Epithelial cell of prostate (primary cell): ENCODE data around the gene MCOLN2.
"Not testable (repeated sequence)": the region's sequence is repeated elsewhere in the genome, so short reads cannot be mapped to it uniquely, and the experiment has no call there.

Experiments used
- DNase-seq: peaks from one replicate; pipeline ENCODE4 v3.0.0-alpha.2; 2011; ENCODE audit warnings: low read depth, low spot score
- H3K27ac ChIP-seq: fragments of 450-650 bp; 2 replicates; pipeline ENCODE4 v1.5.1; 2017; ENCODE audit warnings: mild to moderate bottlenecking

Gene MCOLN2

DNA sequence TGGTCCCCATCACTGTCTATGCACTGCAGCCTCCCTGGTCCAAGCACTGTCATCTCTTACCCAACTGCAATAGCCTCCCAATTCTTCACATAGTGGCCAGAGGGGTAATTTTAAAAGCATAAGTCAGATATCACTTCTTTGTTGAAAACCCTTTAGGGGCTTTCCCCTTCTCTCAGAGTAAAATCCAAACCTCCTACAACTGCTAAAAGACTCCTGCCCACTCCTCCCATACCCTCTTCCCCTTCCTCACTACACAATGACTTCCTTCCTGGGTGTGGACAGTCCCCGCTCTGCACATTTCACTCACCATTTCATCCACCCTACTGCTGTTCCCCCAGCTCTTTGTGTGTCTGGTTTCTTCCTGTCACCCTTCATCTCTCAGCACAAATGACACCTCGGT, 8.3 kb downstream of the MCOLN2 start:
- H3K27ac ChIP-seq: no peak overlapping the region
- no peak for DNase-seq

DNA sequence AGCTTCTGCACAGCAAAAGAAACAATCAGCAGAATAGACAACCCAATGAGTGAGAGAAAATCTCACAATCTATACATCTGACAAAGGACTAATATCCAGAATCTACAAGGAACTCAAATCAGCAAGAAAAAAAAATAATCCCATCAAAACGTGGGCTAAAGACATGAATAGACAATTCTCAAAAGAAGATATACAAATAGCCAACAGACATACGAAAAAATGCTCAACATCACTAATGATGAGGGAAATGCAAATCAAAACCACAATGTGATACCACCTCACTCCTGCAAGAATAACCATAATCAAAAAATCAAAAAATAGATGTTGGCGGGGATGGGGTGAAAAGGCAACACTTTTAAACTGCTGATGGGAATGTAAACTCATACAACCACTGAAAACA, 10.4 kb downstream of the MCOLN2 start:
- H3K27ac ChIP-seq, DNase-seq: not testable (repeated sequence)

DNA sequence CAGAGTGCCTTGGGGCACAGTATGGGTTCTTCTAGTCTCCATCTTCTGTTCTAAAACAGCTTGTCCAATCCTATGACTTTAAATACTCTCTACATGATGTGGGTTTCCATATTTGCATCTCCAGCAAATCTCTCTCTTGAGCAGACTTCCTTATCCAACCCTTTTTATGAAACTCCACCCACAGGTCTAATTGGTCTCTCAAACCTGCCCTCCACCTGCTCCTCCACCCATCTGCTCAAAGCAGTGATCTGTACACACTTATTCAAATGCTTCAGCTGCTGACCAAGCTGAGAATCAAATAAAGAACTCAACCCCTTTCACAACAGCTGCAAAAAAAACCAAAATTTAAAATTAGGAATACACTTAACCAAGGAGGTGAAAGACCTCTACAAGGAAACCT, 11.5 kb downstream of the MCOLN2 start:
- no peak overlapping the region for H3K27ac ChIP-seq
- no peak for DNase-seq

DNA sequence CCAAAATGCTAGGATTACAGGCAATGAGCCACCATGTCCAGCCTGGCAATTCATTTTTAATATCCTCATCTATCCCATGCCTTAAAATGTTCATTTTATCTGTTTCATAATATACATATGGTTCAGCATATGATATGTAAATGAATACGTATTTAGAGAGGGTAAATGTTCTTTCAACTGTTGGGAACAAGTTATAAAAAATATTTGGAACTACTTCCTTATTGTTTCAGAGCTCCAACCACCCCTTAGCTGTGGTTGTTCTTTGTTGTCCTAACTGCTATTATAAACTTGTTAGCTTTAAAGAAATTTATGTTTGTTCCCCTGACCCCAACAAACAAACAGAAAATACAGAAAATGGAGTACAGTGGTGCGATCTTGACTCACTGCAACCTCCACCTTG, 14.5 kb downstream of the MCOLN2 start:
- no peak overlapping the region for H3K27ac ChIP-seq
- DNase-seq: no peak

DNA sequence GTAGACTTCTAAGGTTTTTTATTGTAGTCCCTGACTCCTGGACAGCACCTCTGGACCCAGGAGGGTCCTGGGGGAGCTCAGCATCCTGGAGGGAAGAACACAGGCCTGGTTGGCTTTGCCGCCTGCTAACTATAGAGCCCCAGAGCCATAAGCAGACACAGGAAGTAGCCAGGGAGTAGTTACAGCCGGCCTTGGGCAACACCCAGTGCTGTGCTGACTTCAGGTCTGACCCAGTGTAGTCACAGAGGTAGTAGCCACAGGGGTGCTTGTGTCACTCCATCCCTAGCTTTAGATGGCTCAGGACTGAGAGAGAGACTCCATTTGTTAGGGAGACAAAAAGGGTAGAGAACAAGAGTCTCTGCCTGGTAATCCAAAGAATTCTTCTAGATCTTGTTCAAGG, 21.9 kb downstream of the MCOLN2 start:
- no peak for DNase-seq

DNA sequence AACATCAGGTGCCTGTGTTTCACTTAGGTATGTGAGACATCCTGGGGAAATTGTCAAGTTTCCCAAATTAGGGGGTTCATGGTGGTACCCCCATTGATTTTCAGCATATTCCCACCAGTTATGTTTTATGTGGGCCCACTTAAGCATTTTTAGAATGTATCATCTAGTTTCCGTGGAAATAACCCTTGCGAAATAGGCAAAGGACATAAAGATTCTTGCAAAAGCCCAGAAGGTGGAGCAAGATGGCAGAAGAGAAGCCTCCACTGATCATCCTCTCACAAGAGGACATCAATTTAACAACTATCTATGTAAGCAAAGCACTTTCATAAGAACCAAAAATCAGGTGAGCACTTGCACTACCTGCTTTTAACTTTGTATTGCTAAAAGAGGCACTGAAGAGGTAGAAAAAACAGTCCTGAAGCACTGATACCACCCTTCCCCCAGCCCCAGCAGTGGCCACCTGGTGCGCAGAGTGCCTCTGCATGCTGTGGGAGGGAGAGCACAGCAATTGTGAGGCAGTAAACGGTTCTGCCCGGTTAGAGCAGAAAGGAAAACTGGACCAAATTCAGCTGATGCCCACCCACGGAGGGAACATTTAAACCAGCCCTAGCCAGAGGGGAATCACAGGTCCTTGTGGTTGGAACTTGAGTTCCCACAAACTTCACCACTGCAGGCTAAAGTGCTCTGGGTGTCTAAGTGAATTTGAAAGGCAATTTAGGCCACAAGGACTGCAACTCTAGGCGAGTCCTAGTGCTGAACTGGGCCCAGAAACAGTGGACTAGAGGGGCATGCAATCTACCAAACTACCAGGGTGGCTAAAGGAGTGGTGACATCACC, 23.2 kb downstream of the MCOLN2 start:
- DNase-seq: no peak
- H3K27ac ChIP-seq: no peak overlapping the region

More for the DNA sequence above, 21.9 kb downstream of the MCOLN2 start:
- no peak overlapping the region for H3K27ac ChIP-seq

DNA sequence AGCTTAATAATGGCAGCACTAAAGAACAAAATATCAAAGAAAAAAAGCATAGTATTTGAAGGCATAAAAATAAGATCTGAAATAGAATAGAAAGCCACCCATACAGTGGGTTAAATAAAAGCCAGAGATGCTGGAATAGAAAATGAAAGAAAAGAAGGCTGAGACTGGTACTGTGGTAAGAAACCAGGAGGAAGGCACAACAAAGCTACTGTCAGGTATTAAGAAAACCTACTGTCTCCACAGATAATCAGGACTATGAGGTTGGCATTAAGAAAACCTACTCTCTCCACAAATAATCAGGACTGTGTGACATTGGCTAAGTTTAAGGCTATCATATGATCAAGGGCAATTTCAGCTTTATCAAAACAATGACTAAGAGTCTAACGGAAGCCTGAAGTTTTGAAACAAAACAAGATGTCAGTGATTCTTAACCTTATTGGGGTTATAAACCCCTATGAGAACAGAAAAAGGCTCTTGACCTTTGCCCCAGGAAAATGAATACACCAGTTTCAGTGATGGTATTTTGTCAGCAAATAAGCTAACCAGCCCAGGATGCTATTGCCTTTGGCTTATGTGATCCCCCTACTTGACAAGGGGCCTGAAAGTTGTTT, 24.4 kb downstream of the MCOLN2 start:
- DNase-seq: no peak
- no peak overlapping the region for H3K27ac ChIP-seq

DNA sequence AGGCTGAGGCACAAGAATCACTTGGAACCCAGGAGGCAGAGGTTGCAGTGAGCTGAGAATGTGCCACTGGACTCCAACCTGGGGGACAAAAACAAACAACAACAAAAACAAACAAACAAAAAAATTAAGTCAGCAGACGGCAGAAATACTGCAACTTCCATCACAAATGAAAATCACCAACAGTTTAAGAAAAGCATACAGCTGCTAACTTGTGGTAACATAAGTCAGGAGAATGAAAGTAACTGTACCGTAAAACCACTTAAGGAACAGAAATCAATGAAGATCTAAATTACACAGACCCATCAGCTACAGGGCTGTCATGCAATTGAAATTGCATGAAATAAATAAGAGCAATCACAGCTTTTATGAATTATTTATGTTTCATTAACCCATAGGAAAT, 25.0 kb downstream of the MCOLN2 start:
- no peak for DNase-seq
- no peak overlapping the region for H3K27ac ChIP-seq

DNA sequence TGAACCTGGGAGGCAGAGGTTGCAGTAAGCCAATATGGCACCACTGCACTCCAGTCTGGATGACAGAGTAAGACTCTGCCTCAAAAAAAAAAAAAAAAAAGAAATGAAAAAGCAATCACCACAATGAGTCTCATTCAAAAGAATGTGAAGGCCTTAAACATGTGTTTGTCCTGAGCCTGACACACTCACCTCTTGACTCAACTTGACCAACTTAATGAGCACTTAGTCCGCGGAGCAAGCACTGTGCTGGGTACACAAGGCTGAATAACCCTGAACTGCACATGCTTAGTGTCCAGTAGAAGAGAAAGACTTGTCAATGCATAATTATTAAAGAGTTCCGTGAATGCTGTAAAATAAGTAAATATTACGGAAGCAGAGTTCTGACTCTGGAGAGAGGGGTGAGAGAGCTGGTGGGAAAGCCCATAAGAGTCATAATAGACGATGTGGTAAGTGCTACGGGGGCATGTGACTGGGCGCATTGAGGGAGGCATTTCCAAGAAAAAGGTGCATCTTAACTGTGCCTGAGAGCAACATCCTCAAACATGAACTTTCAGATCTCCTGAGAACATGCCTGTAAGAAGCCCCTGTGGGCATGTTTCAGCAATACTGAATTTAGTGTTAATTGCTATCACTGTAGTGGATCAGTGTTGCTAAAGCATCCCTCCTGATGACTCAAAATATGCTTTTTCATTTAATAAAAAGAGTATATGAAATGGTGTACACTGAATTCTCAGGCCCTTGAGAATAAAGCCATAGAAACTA, 27.2 kb downstream of the MCOLN2 start:
- no peak overlapping the region for H3K27ac ChIP-seq
- DNase-seq: no peak

DNA sequence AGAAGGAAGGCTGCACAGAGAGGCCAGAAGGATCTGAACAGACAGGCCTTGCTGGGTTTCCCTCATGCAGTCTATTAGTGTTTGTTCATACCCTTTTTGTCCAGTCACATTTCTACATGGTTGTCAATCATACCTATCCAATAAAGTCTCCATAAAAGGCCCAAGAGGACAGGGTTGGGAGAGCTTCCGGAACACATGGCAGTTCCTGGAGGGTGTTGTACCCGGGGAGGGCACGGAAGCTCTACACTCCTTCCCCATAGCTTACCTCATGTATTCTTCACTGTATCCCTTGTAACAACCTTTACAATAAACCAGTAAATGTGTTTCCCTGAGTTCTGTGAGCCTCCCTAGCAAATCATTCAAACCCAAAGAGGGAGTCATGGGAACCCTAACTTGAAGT, 28.0 kb downstream of the MCOLN2 start:
- H3K27ac ChIP-seq: no peak overlapping the region
- no peak for DNase-seq

DNA sequence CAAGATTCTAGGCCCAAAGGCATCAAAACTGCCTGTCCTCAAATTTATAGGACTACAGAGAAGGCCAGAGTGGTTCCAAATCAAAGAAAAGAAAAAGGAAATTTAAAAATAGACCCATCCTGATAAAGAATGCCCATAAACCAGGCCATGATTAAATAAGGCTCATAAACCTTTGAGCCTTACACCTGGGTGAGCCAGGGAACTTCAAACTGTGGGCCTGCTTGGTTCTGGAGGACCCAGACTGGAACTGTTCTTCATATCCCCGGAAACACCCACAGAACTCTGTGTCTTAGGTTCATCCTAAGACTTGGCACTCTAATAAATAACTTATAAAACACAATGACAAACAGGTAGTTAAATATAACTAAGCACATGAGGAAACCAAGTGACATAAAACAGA, 28.8 kb downstream of the MCOLN2 start:
- H3K27ac ChIP-seq: no peak overlapping the region
- DNase-seq: no peak

DNA sequence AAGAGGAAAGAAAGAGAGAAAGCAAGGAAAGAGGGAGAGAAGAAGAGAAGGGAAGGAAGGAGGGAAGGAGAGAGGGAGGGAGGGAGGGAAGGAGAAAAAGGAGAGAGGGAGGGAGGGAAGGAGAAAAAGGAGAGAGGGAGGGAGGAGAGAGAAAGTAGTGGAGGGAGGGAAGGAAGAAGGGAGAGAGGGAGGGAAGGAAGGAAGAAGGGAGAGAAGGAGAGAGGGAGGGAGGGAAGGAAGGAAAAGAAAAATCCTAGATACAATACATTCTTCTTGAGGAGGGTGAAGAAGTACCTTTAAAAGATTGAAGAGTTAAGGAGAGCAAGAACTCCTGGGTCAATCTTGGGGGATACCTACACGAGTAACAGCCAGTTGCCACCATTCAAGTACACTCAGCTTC, 29.2 kb downstream of the MCOLN2 start:
- H3K27ac ChIP-seq: no peak overlapping the region
- no peak for DNase-seq

DNA sequence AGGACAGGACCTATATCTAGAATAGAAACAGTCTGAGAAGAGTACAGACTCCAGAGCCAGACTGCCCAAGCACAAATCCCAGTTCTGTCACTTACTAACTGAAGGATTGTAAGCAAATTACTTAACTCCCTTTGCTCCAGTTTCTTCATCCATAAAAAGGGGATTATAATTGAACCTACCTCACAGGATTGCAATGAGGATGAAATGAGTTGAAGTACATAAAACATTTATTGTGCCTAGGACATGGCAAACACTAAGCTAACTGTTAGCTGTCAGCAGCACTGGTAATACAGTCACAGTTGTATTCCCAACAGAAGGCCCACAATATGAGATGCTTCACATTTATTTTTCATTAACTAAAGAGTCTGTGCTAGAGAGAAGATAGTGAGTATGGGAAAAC, 33.9 kb downstream of the MCOLN2 start:
- DNase-seq: no peak
- no peak overlapping the region for H3K27ac ChIP-seq

DNA sequence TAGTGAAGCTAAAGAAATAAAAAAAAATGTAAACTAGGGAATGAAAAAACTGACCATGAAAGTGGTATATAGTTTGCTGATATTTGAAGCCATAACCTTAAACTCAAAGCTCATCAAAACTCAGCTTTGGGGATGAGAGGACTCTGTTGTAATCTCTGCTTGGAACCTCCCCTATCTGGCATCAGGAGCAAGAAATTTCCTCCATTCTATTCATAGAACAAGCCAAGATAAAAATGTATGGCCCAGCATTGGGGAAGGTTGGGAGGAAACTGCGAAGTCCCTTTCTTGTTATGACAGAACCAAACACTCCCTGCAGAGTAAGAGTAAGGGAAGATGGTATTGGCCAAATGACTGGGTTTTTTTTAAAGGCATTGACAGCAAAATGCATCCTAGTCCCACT, 35.6 kb downstream of the MCOLN2 start:
- DNase-seq: no peak
- H3K27ac ChIP-seq: no peak overlapping the region

DNA sequence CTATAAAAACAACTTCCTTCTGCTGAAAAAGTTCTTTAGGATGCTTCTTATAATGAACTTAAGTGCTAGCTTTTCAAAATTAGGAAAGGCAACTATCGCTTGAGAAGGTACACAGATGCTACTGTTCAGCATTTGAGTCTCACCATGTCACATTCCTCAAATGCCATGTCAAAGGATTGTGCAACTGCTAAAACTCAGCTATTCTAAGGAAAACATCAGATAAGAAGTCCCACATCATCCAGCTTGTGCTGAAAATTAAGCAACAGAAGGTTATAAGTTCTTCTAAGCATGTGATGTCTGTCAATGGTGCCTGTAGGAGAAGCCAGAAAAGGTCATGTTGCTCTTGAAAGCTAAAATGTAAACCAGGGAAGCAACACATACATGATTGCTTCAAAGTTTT, 36.5 kb downstream of the MCOLN2 start:
- no peak overlapping the region for H3K27ac ChIP-seq
- no peak for DNase-seq

DNA sequence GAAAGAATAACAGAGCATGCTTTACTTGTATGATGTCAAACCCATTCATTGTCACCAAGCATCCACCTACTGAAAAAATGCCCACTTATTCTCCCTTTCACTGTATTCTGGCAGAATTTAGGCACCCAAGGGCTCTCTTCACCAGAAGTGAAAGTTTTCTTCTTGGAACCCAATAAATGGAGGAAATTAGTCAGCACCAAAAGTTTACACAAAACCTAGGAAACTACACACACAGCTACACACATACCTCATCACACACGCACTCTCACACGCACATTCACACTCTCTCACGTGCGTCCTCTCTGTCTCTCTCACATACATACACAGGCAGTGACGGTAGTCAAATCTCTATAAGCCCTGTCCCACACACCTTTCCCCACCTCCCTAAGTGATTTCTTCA, 37.6 kb downstream of the MCOLN2 start:
- H3K27ac ChIP-seq: no peak overlapping the region
- DNase-seq: no peak

DNA sequence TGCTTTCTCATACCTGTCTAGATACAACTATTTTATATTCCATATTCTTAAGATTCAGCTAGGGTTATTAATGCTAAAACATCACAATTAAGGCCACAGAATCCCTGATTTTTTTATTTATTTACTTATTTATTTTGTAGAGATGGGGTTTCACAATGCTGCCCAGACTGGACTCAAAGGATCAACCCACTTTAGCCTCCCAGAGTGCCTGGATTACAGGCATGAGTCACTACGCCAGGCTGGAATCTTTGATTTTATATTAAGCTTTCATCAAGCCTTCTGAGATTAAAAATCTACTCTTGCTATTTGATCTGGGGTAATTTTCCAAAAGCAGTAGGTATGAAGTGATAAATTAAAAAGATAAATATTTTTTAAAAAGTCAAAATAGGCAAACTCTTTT, 38.9 kb downstream of the MCOLN2 start:
- DNase-seq: no peak
- no peak overlapping the region for H3K27ac ChIP-seq

DNA sequence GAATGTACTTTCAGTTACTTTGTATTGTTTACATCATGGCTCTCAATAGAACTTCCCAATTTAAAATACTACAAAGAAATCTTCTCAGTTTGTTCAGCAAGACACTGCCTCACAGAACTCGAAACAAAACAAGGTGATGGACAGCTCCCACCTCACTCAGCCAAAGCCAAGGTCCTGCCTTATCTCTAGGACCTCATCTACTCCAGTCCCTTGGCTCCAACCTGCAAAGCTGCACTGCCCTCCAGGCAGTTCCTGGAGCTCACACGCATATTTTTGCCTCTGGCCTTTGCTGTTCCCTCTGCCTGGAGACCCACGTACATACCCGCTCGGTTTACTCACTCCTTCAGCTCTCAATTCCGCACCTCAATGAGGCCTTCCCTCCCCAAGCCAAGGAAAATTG, 40.3 kb downstream of the MCOLN2 start:
- no peak for DNase-seq
- no peak overlapping the region for H3K27ac ChIP-seq

DNA sequence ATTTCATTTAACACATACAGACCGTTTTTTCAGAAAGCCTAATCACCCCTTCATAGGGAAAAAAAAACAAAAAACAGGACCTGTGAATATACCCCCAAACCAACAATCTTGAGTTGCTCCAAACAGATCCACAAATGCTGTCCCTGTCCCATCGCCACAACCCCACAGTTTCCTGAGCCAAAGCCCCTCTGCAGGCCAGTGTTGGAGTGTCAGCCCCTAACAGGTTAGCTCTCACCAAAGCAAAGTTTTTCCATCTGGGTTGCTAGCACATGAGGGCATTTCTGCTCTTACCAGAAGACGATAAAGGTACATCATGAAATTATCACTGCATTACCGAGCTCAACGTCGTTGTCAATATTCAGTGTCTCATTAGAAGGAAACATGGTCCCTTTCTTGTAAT, 40.8 kb downstream of the MCOLN2 start:
- no peak for DNase-seq
- no peak overlapping the region for H3K27ac ChIP-seq

DNA sequence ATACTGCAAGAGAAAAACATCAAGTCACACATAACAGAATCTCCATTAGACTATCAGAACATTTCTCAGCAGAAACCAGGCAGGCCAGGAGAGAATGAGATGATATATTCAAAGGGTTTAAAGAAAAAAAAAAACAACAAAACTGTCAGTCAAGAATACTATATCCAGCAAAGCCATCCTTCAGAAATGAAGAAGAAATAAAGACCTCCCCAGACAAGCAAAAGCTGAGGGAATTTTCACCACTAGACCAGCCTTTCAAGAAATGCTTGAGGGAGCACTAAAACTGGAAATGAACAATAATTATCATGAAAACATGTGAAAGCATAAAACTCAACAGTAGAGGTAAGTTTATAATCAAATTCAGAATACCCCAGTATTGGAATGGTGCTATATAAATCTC, 47.2 kb downstream of the MCOLN2 start:
- no peak overlapping the region for H3K27ac ChIP-seq
- DNase-seq: no peak
